Mononuclear cell (primary cell): Measurements from ENCODE around the gene BLOC1S3. TPM values are rescaled to one million over a fixed set of nuclear protein-coding genes. Genes with fewer than 3 reads are reported as not detected.

Source experiments
- H3K27me3 ChIP-seq: 2 replicates; pipeline ENCODE4 v1.6.0; 2011; ENCODE audit warnings: low read length, control low read depth; ENCODE audit not compliant: insufficient read depth
- H3K4me1 ChIP-seq: 2 replicates; pipeline ENCODE4 v1.5.1; 2011; ENCODE audit warnings: mild to moderate bottlenecking, low read length, control low read depth; ENCODE audit not compliant: insufficient read depth
- H3K4me3 ChIP-seq: 2 replicates; pipeline ENCODE4 v1.5.1; 2011; ENCODE audit warnings: mild to moderate bottlenecking, low read length, moderate library complexity
- H3K9me3 ChIP-seq: 2 replicates; pipeline ENCODE4 v1.5.1; 2011; ENCODE audit warnings: low read depth, mild to moderate bottlenecking, control low read depth, low read length
- total RNA-seq: library from RNA; depleted of rRNA; stranded (reverse); fragments of >200 nt; gene quantifications from one replicate; pipeline ENCODE4 v1.2.3, GENCODE V29; 2012

The BLOC1S3 gene
- total RNA-seq, 1 donor: 7.3 TPM

- H3K4me1 ChIP-seq: peaks cover 4% of the 10 kb centered on the region
- H3K9me3 ChIP-seq: no peaks in the 10 kb centered on the region
- no peak overlapping the region for H3K4me3 ChIP-seq
- H3K27me3 ChIP-seq: no peaks in the 10 kb centered on the region
Observed at GRCh38 chr19:45142016-45142725, 36.4 kb upstream of the BLOC1S3 start.

- Histone ChIP-seq H3K27me3 (no peaks in the 10 kb centered on the region), H3K9me3 (no peaks in the 10 kb centered on the region), H3K4me3 (no peak overlapping the region), H3K4me1 (no peaks in the 10 kb centered on the region)
Observed at GRCh38 chr19:45142726-45143110, 35.9 kb upstream of the BLOC1S3 start.

- no peak overlapping the region for H3K4me3 ChIP-seq
- H3K27me3 ChIP-seq: no peaks in the 10 kb centered on the region
- H3K4me1 ChIP-seq: no peaks in the 10 kb centered on the region
- no peaks in the 10 kb centered on the region for H3K9me3 ChIP-seq
Observed at GRCh38 chr19:45144431-45145269, 33.9 kb upstream of the BLOC1S3 start.

GRCh38 chr19:45145270-45146189 is 33.1 kb upstream of the BLOC1S3 start:
- Histone ChIP-seq H3K4me3 (no peak overlapping the region), H3K27me3 (no peaks in the 10 kb centered on the region), H3K4me1 (no peaks in the 10 kb centered on the region), H3K9me3 (no peaks in the 10 kb centered on the region)

GRCh38 chr19:45146251-45146650 is 32.3 kb upstream of the BLOC1S3 start:
- H3K4me1 ChIP-seq: no peaks in the 10 kb centered on the region
- H3K9me3 ChIP-seq: no peaks in the 10 kb centered on the region
- no peak overlapping the region for H3K4me3 ChIP-seq
- no peaks in the 10 kb centered on the region for H3K27me3 ChIP-seq

GRCh38 chr19:45146741-45147205 is 31.8 kb upstream of the BLOC1S3 start:
- Histone ChIP-seq H3K4me3 (no peak overlapping the region), H3K9me3 (no peaks in the 10 kb centered on the region), H3K4me1 (peaks cover under 1% of the 10 kb centered on the region), H3K27me3 (peaks cover 5% of the 10 kb centered on the region)

- no peak overlapping the region for H3K4me3 ChIP-seq
- H3K9me3 ChIP-seq: no peaks in the 10 kb centered on the region
- peaks cover 17% of the 10 kb centered on the region for H3K27me3 ChIP-seq
- peaks cover 14% of the 10 kb centered on the region for H3K4me1 ChIP-seq
Observed at GRCh38 chr19:45147835-45148676, 30.5 kb upstream of the BLOC1S3 start.

- Histone ChIP-seq H3K27me3 (peaks cover 25% of the 10 kb centered on the region), H3K4me1 (peaks cover 23% of the 10 kb centered on the region), H3K9me3 (no peaks in the 10 kb centered on the region), H3K4me3 (no peak overlapping the region)
Observed at GRCh38 chr19:45149129-45149528, 29.5 kb upstream of the BLOC1S3 start.

- Histone ChIP-seq H3K9me3 (no peaks in the 10 kb centered on the region), H3K4me3 (no peak overlapping the region), H3K27me3 (peaks cover 29% of the 10 kb centered on the region), H3K4me1 (peaks cover 23% of the 10 kb centered on the region)
Observed at GRCh38 chr19:45150180-45150579, 28.4 kb upstream of the BLOC1S3 start.

GRCh38 chr19:45150751-45151281 is 27.8 kb upstream of the BLOC1S3 start:
- Histone ChIP-seq H3K4me1 (peaks cover 23% of the 10 kb centered on the region), H3K9me3 (no peaks in the 10 kb centered on the region), H3K27me3 (peaks cover 29% of the 10 kb centered on the region), H3K4me3 (no peak overlapping the region)

- no peaks in the 10 kb centered on the region for H3K9me3 ChIP-seq
- H3K4me3 ChIP-seq: no peak overlapping the region
- peaks cover 23% of the 10 kb centered on the region for H3K4me1 ChIP-seq
- peaks cover 29% of the 10 kb centered on the region for H3K27me3 ChIP-seq
Observed at GRCh38 chr19:45151320-45151719, 27.3 kb upstream of the BLOC1S3 start.

- H3K9me3 ChIP-seq: no peaks in the 10 kb centered on the region
- peaks cover 29% of the 10 kb centered on the region for H3K27me3 ChIP-seq
- H3K4me1 ChIP-seq: peaks cover 23% of the 10 kb centered on the region
- H3K4me3 ChIP-seq: no peak overlapping the region
Observed at GRCh38 chr19:45151821-45152503, 26.6 kb upstream of the BLOC1S3 start.

GRCh38 chr19:45152504-45153338 is 25.9 kb upstream of the BLOC1S3 start:
- no peaks in the 10 kb centered on the region for H3K9me3 ChIP-seq

More at GRCh38 chr19:45152504-45153338, 25.9 kb upstream of the BLOC1S3 start:
- H3K4me1 ChIP-seq: peaks cover 23% of the 10 kb centered on the region
- peaks cover 29% of the 10 kb centered on the region for H3K27me3 ChIP-seq
- H3K4me3 ChIP-seq: no peak overlapping the region
